HepG2 (cell line): Measurements from ENCODE around the gene METTL23. TPM values are rescaled to one million over a fixed set of nuclear protein-coding genes. Genes with fewer than 3 reads are reported as not detected.

ENCODE experiments used
- DBP ChIP-seq: sonication (generic); formaldehyde crosslinking; IDR thresholded peaks from 2 replicates; pipeline ENCODE4 v1.4.0; 2020; ENCODE audit warnings: missing genetic modification reagents; ENCODE audit errors: not compliant biosample characterization
- HNRNPUL1 ChIP-seq: fragments of 200-400 bp; formaldehyde crosslinking; IDR thresholded peaks from 2 replicates; pipeline ENCODE4 v1.6.1; 2017; ENCODE audit warnings: low read depth, mild to moderate bottlenecking, low read length, moderate library complexity
- HOXA3 ChIP-seq: sonication (generic); formaldehyde crosslinking; IDR thresholded peaks from 2 replicates; pipeline ENCODE4 v1.5.0; 2020; ENCODE audit warnings: missing genetic modification reagents
- KDM2A ChIP-seq: sonication (generic); formaldehyde crosslinking; IDR thresholded peaks from 2 replicates; pipeline ENCODE4 v1.4.0; 2020; ENCODE audit warnings: low read depth, missing genetic modification reagents, borderline replicate concordance
- MEIS2 ChIP-seq: sonication (generic); formaldehyde crosslinking; IDR thresholded peaks from 2 replicates; pipeline ENCODE4 v1.9.0; 2021; ENCODE audit warnings: mild to moderate bottlenecking, missing genetic modification reagents
- NKX3-1 ChIP-seq: sonication (generic); formaldehyde crosslinking; IDR thresholded peaks from 2 replicates; pipeline ENCODE4 v1.5.0; 2020; ENCODE audit warnings: missing genetic modification reagents
- PHF8 ChIP-seq: sonication (generic); formaldehyde crosslinking; IDR thresholded peaks from 2 replicates; pipeline ENCODE4 v1.5.0; 2020; ENCODE audit warnings: missing genetic modification reagents
- SNRNP70 ChIP-seq: fragments of 200-400 bp; formaldehyde crosslinking; IDR thresholded peaks from 2 replicates; pipeline ENCODE4 v1.6.1; 2017; ENCODE audit warnings: mild to moderate bottlenecking, low read depth, low read length, moderate library complexity
- TBL1XR1 ChIP-seq: fragments of 150-350 bp; IDR thresholded peaks from 2 replicates; pipeline ENCODE4 v1.6.1; 2014; ENCODE audit warnings: borderline replicate concordance, low read length; ENCODE audit not compliant: partially characterized antibody
- TEAD3 ChIP-seq: optimal IDR thresholded peaks from 2 replicates; pipeline ENCODE3; 2016; ENCODE audit warnings: borderline replicate concordance
- ZBTB3 ChIP-seq: sonication (generic); formaldehyde crosslinking; IDR thresholded peaks from 2 replicates; pipeline ENCODE4 v1.4.0; 2020; ENCODE audit warnings: low read depth, mild to moderate bottlenecking, moderate library complexity, missing genetic modification reagents, borderline replicate concordance
- ZBTB39 ChIP-seq: sonication (generic); formaldehyde crosslinking; IDR thresholded peaks from 2 replicates; pipeline ENCODE4 v1.5.0; 2020; ENCODE audit warnings: missing genetic modification reagents
- ZNF10 ChIP-seq: sonication (generic); formaldehyde crosslinking; IDR thresholded peaks from 2 replicates; pipeline ENCODE4 v1.4.0; 2020; ENCODE audit warnings: mild to moderate bottlenecking, low read depth, missing genetic modification reagents, borderline replicate concordance
- ZNF3 ChIP-seq: IDR thresholded peaks from 2 replicates; pipeline ENCODE4 v1.7.0; 2017; ENCODE audit warnings: inconsistent platforms
- polyA plus RNA-seq, 8 experiments: library from polyadenylated mRNA; depleted of rRNA in 3 of 8; stranded (reverse) in 7 of 8; unstranded in 1 of 8; fragments of >200 nt; fragmentation: Illumina TruSeq in 4 of 8; extraction: Trizol in 4 of 8; gene quantifications; 2 replicates each; pipeline versions ENCODE4 v1.2.1 to v1.2.3, GENCODE V29; 2011 to 2016; ENCODE audit warnings: low read depth in 4 of 8, missing spikeins in 1 of 8, mixed read lengths in 1 of 8; ENCODE audit not compliant: insufficient read depth in 1 of 8
- total RNA-seq, 5 experiments: library from RNA; depleted of rRNA; stranded (reverse); fragments of >200 nt; fragmentation: Illumina TruSeq; extraction: Trizol; gene quantifications; 2 replicates each; pipeline ENCODE4 v1.2.3, GENCODE V29; 2016; ENCODE audit warnings: low read depth in 1 of 5
- TF ChIP-seq, protein P1 (sequence below): sonication (generic); formaldehyde crosslinking; IDR thresholded peaks from 2 replicates; pipeline ENCODE4 v1.5.1; 2020; ENCODE audit warnings: mild to moderate bottlenecking, missing genetic modification reagents, borderline replicate concordance
- TF ChIP-seq, protein P2 (sequence below): sonication (generic); formaldehyde crosslinking; IDR thresholded peaks from 2 replicates; pipeline ENCODE4 v1.5.0; 2020; ENCODE audit warnings: missing genetic modification reagents, mild to moderate bottlenecking, borderline replicate concordance
- TF ChIP-seq, protein P3 (sequence below): sonication (generic); formaldehyde crosslinking; IDR thresholded peaks from 2 replicates; pipeline ENCODE4 v1.5.0; 2020; ENCODE audit warnings: mild to moderate bottlenecking, missing genetic modification reagents

METTL23 gene
- total and polyA plus RNA-seq, 2 of the 13 experiments (the other 11 are each of a cell fraction or from before 2014, with no cell fraction given) = 39.9 to 104 TPM

GRCh38 chr17:76737082-76737675 lies 10.5 kb downstream of the METTL23 start, which contains the start of gene SRSF2 (continued):
- TF ChIP-seq TEAD3 (CRISPR knock-in tag) (peak; percentile 62), DBP (CRISPR knock-in tag) (peak; percentile 97), HNRNPUL1 (peak; percentile 89), MEIS2 (CRISPR knock-in tag) (peak; percentile 88), PHF8 (CRISPR knock-in tag) (peak; percentile 98), HOXA3 (CRISPR knock-in tag) (peak; percentile 93), ZNF10 (CRISPR knock-in tag) (no peak), ZBTB39 (CRISPR knock-in tag) (peak; percentile 35; the same call in 1 of the 2 replicates), ZNF3 (CRISPR knock-in tag) (no peak; the same call in 1 of the 2 replicates), TBL1XR1 (peak; percentile 87), SNRNP70 (no peak), KDM2A (CRISPR knock-in tag) (peak; percentile 95), NKX3-1 (peak; percentile 91), ZBTB3 (CRISPR knock-in tag) (no peak; the same call in 1 of the 2 replicates)
- TF ChIP-seq, protein P1, sequence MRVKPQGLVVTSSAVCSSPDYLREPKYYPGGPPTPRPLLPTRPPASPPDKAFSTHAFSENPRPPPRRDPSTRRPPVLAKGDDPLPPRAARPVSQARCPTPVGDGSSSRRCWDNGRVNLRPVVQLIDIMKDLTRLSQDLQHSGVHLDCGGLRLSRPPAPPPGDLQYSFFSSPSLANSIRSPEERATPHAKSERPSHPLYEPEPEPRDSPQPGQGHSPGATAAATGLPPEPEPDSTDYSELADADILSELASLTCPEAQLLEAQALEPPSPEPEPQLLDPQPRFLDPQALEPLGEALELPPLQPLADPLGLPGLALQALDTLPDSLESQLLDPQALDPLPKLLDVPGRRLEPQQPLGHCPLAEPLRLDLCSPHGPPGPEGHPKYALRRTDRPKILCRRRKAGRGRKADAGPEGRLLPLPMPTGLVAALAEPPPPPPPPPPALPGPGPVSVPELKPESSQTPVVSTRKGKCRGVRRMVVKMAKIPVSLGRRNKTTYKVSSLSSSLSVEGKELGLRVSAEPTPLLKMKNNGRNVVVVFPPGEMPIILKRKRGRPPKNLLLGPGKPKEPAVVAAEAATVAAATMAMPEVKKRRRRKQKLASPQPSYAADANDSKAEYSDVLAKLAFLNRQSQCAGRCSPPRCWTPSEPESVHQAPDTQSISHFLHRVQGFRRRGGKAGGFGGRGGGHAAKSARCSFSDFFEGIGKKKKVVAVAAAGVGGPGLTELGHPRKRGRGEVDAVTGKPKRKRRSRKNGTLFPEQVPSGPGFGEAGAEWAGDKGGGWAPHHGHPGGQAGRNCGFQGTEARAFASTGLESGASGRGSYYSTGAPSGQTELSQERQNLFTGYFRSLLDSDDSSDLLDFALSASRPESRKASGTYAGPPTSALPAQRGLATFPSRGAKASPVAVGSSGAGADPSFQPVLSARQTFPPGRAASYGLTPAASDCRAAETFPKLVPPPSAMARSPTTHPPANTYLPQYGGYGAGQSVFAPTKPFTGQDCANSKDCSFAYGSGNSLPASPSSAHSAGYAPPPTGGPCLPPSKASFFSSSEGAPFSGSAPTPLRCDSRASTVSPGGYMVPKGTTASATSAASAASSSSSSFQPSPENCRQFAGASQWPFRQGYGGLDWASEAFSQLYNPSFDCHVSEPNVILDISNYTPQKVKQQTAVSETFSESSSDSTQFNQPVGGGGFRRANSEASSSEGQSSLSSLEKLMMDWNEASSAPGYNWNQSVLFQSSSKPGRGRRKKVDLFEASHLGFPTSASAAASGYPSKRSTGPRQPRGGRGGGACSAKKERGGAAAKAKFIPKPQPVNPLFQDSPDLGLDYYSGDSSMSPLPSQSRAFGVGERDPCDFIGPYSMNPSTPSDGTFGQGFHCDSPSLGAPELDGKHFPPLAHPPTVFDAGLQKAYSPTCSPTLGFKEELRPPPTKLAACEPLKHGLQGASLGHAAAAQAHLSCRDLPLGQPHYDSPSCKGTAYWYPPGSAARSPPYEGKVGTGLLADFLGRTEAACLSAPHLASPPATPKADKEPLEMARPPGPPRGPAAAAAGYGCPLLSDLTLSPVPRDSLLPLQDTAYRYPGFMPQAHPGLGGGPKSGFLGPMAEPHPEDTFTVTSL (CRISPR knock-in tag) = peak; percentile 81
- TF ChIP-seq, protein P2, sequence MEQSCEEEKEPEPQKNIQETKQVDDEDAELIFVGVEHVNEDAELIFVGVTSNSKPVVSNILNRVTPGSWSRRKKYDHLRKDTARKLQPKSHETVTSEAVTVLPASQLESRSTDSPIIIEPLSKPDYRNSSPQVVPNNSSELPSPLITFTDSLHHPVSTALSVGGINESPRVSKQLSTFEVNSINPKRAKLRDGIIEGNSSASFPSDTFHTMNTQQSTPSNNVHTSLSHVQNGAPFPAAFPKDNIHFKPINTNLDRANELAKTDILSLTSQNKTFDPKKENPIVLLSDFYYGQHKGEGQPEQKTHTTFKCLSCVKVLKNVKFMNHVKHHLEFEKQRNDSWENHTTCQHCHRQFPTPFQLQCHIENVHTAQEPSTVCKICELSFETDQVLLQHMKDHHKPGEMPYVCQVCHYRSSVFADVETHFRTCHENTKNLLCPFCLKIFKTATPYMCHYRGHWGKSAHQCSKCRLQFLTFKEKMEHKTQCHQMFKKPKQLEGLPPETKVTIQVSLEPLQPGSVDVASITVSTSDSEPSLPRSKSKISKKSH (CRISPR knock-in tag) = peak; percentile 79
- TF ChIP-seq, protein P3, sequence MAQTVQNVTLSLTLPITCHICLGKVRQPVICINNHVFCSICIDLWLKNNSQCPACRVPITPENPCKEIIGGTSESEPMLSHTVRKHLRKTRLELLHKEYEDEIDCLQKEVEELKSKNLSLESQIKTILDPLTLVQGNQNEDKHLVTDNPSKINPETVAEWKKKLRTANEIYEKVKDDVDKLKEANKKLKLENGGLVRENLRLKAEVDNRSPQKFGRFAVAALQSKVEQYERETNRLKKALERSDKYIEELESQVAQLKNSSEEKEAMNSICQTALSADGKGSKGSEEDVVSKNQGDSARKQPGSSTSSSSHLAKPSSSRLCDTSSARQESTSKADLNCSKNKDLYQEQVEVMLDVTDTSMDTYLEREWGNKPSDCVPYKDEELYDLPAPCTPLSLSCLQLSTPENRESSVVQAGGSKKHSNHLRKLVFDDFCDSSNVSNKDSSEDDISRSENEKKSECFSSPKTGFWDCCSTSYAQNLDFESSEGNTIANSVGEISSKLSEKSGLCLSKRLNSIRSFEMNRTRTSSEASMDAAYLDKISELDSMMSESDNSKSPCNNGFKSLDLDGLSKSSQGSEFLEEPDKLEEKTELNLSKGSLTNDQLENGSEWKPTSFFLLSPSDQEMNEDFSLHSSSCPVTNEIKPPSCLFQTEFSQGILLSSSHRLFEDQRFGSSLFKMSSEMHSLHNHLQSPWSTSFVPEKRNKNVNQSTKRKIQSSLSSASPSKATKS (CRISPR knock-in tag) = no peak
